Measurements from ENCODE around the gene TTC7B. TPM values are rescaled to one million over a fixed set of nuclear protein-coding genes. Genes with fewer than 3 reads are reported as not detected.

TTC7B gene, protein sequence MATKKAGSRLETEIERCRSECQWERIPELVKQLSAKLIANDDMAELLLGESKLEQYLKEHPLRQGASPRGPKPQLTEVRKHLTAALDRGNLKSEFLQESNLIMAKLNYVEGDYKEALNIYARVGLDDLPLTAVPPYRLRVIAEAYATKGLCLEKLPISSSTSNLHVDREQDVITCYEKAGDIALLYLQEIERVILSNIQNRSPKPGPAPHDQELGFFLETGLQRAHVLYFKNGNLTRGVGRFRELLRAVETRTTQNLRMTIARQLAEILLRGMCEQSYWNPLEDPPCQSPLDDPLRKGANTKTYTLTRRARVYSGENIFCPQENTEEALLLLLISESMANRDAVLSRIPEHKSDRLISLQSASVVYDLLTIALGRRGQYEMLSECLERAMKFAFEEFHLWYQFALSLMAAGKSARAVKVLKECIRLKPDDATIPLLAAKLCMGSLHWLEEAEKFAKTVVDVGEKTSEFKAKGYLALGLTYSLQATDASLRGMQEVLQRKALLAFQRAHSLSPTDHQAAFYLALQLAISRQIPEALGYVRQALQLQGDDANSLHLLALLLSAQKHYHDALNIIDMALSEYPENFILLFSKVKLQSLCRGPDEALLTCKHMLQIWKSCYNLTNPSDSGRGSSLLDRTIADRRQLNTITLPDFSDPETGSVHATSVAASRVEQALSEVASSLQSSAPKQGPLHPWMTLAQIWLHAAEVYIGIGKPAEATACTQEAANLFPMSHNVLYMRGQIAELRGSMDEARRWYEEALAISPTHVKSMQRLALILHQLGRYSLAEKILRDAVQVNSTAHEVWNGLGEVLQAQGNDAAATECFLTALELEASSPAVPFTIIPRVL
- 39.1 and 42.2 TPM in 2 replicates for total RNA-seq

DNA sequence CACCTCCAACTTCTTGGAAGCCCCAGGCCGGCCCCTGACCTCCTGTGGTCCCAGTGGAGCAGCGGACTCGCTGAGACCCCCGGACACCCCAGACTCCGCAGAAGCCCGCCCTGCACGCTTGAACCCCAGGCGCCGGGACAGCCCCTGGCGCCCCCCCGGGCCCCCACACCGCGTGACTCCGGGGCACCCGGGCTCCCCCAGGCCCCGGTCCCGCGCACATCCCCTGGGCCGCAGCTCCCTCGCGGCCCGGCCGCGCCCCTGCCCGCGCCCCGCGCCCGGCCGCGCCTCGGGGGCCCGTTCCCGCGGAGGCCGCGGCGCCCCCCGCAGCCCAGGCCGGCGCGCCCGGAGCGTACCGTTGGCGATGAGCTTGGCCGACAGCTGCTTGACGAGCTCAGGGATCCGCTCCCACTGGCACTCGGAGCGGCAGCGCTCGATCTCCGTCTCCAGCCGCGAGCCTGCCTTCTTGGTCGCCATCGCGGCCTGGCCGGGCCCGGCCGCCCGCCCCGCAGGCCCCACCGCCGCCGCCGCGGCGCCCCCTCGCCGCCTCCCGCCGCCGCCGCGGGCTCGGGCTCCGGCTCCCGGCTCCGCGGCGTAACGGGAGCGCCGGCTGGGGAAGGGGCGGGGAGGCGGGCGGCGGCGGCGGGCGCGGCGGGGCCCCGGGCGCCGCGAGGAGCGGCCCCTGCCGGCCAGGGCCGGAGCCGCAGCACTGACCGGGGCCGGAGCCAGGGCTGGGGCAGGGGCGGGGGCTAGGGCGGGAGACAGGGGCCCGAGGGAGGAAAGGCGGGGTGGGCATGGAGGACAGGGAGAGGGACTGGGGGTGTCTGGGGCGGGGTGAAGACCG, at the start of gene TTC7B:
Gene TTC7B (minus strand): TSS at position 609 of the 841 bp plus-strand sequence. CDS start 135 bp downstream, at position 474.

Other genes starting within 250 kb of the TTC7B start
- 0.44 and 1.0 TPM in 2 replicates for gene RPS6KA5, start 244.2 kb upstream of the TTC7B start, total RNA-seq

All from placental pericyte (primary cell).